CD14-positive monocyte (primary cell): ENCODE measurements around the gene MAN2B2. TPM values are rescaled to one million over a fixed set of nuclear protein-coding genes. Genes with fewer than 3 reads are reported as not detected.

Experiments
- DNase-seq, 3 donors: peaks; one replicate each; pipeline ENCODE4 v3.0.0-alpha.2; 2011 to 2022
- H2AFZ ChIP-seq: 2 replicates; pipeline ENCODE4 v1.6.0; 2012; ENCODE audit warnings: mild to moderate bottlenecking, low read depth, low read length, inconsistent platforms; ENCODE audit not compliant: insufficient read depth, poor library complexity, severe bottlenecking
- H3K27ac ChIP-seq, 2 donors: 1 replicate in 1 of 2; 2 replicates in 1 of 2; pipeline ENCODE4 v1.5.1; 2012 to 2013; ENCODE audit warnings: low read length in 2 of 2, control low read depth in 1 of 2, inconsistent platforms in 1 of 2, low read depth in 1 of 2, mild to moderate bottlenecking in 1 of 2
- H3K27me3 ChIP-seq, 2 donors: one replicate each; pipeline versions ENCODE4 v1.6.0 to v1.6.1; 2011 to 2013; ENCODE audit warnings: low read length in 2 of 2; ENCODE audit not compliant: control insufficient read depth in 2 of 2, insufficient read depth in 2 of 2
- H3K36me3 ChIP-seq, 2 donors: replicated peaks in 1 of 2; 1 replicate in 1 of 2; 2 replicates in 1 of 2; pipeline versions ENCODE4 v1.5.1 to v1.6.1; 2012 to 2013; ENCODE audit warnings: low read length in 2 of 2, control low read depth in 1 of 2, inconsistent platforms in 1 of 2, mild to moderate bottlenecking in 1 of 2; ENCODE audit not compliant: insufficient read depth in 2 of 2, control insufficient read depth in 1 of 2
- H3K4me1 ChIP-seq, 2 donors: 1 replicate in 1 of 2; 2 replicates in 1 of 2; pipeline versions ENCODE4 v1.5.1 to v1.6.1; 2012 to 2013; ENCODE audit warnings: low read length in 2 of 2, control low read depth in 1 of 2, inconsistent platforms in 1 of 2, mild to moderate bottlenecking in 1 of 2, moderate library complexity in 1 of 2; ENCODE audit not compliant: insufficient read depth in 2 of 2, control insufficient read depth in 1 of 2
- H3K4me2 ChIP-seq: replicated peaks from 2 replicates; pipeline ENCODE3; 2012; ENCODE audit warnings: low read length, moderate library complexity, mild to moderate bottlenecking; ENCODE audit not compliant: poor library complexity, severe bottlenecking; ENCODE audit errors: extremely low read depth
- H3K4me3 ChIP-seq, 3 experiments: fragments of 200-600 bp in 1 of 3; sonication (generic) in 1 of 3; replicated peaks in 1 of 3; 1 replicate in 2 of 3; 2 replicates in 1 of 3; pipeline ENCODE4 v1.5.1; 2011 to 2013; ENCODE audit warnings: low read length in 3 of 3, mild to moderate bottlenecking in 3 of 3, control low read depth in 2 of 3, low read depth in 2 of 3, inconsistent platforms in 1 of 3, moderate library complexity in 1 of 3
- H3K79me2 ChIP-seq: 2 replicates; pipeline ENCODE4 v1.6.0; 2012; ENCODE audit warnings: mild to moderate bottlenecking, control low read depth, inconsistent platforms, low read length, moderate library complexity; ENCODE audit not compliant: insufficient read depth
- H3K9ac ChIP-seq: 2 replicates; pipeline ENCODE4 v1.6.0; 2017; ENCODE audit warnings: low read length, mild to moderate bottlenecking; ENCODE audit not compliant: insufficient read depth, poor library complexity, severe bottlenecking
- H3K9me3 ChIP-seq, 2 donors: replicated peaks in 1 of 2; 1 replicate in 1 of 2; 2 replicates in 1 of 2; pipeline versions ENCODE4 v1.5.1 to v1.6.1; 2012 to 2013; ENCODE audit warnings: low read length in 2 of 2, control low read depth in 1 of 2; ENCODE audit not compliant: control insufficient read depth in 1 of 2, insufficient read depth in 1 of 2
- H4K20me1 ChIP-seq: 2 replicates; pipeline ENCODE4 v1.6.0; 2012; ENCODE audit warnings: mild to moderate bottlenecking, low read length, control low read depth, moderate library complexity; ENCODE audit not compliant: insufficient read depth
- H3K27ac Mint-ChIP-seq, 7 donors: one replicate each; pipeline ENCODE4 v1.8.0; 2020; ENCODE audit warnings: mild to moderate bottlenecking in 7 of 7, mixed read lengths in 7 of 7, moderate library complexity in 6 of 7, inconsistent platforms in 2 of 7
- H3K27me3 Mint-ChIP-seq, 3 donors: one replicate each; pipeline ENCODE4 v1.8.0; 2021 to 2022; ENCODE audit warnings: low read depth in 3 of 3, mild to moderate bottlenecking in 3 of 3, mixed read lengths in 3 of 3, moderate library complexity in 3 of 3, inconsistent platforms in 1 of 3
- H3K36me3 Mint-ChIP-seq, 2 donors: one replicate each; pipeline ENCODE4 v1.8.0; 2020; ENCODE audit warnings: mixed read lengths in 2 of 2, inconsistent platforms in 1 of 2, mild to moderate bottlenecking in 1 of 2
- H3K4me1 Mint-ChIP-seq: one replicate; pipeline ENCODE4 v1.8.0; 2020; ENCODE audit warnings: mild to moderate bottlenecking, mixed read lengths
- H3K4me3 Mint-ChIP-seq, 2 donors: one replicate each; pipeline ENCODE4 v1.8.0; 2020; ENCODE audit warnings: mild to moderate bottlenecking in 2 of 2, mixed read lengths in 2 of 2, moderate library complexity in 1 of 2
- H3K9me3 Mint-ChIP-seq, 7 donors: one replicate each; pipeline ENCODE4 v1.8.0; 2020 to 2022; ENCODE audit warnings: mixed read lengths in 7 of 7, mild to moderate bottlenecking in 6 of 7, moderate library complexity in 6 of 7, inconsistent platforms in 2 of 7
- WGBS: methylation state at CpG from one replicate; pipeline ENCODE4 v1.1.5; 2013; ENCODE audit warnings: missing lambda C conversion rate; ENCODE audit not compliant: insufficient coverage; 5-methylcytosine and 5-hydroxymethylcytosine counted together
- intact Hi-C, 2 donors: fragments of 100-400 bp; cut with micrococcal nuclease; formaldehyde crosslinking; loops; one replicate each; pipeline versions ENCODE4 v1.15.0 to v1.15.1; 2023
- polyA plus RNA-seq, 3 donors: library from polyadenylated mRNA; depleted of rRNA in 1 of 3; unstranded in 2 of 3; stranded (reverse) in 1 of 3; fragments of 300-500 nt in 2 of 3; fragments of >200 nt in 1 of 3; fragmentation: Illumina TruSeq in 2 of 3; gene quantifications; 1 replicate in 2 of 3; 2 replicates in 1 of 3; pipeline ENCODE4 v1.2.3, GENCODE V29; 2012 to 2021
- TF ChIP-seq, protein P1 (sequence below): fragments of 200-600 bp; IDR thresholded peaks from one replicate; pipeline ENCODE4 v1.8.0; 2022; ENCODE audit warnings: antibody characterized with exemption, mild to moderate bottlenecking

MAN2B2 gene
- polyA plus RNA-seq, 3 donors, result 9.6 to 28.4 (median 10.6) TPM

DNA sequence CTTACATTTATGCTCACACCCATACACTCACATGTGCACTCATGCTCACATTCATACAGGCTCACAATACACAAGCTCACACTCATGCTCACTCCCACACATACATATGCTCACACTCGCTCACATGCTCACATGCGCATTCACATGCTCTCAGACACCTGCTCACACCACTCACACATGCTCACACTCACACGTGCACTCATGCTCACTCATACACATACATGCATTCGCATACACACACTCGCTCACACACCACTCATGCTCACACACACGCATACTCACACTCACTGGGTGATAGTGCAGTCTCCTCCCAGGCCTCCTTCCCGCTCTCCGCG, 90.3 kb downstream of the MAN2B2 start:
- peaks cover 2% of the 10 kb centered on the region for H3K4me1 Mint-ChIP-seq
- Histone ChIP-seq H3K9me3 (peaks cover 0 to 7% of the 10 kb centered on the region in 2 donors), H3K9ac (no peak overlapping the region), H3K79me2 (no peaks in the 10 kb centered on the region), H4K20me1 (no peaks in the 10 kb centered on the region), H3K27me3 (peaks cover 36 to 51% of the 10 kb centered on the region in 2 donors), H3K27ac (no peak overlapping the region), H3K36me3 (no peaks in the 10 kb centered on the region), H2AFZ (no peak overlapping the region), H3K4me1 (peaks cover 3 to 8% of the 10 kb centered on the region in 2 donors), H3K4me2 (no peak overlapping the region), H3K4me3 (no peak overlapping the region)
- no peak overlapping the region for H3K4me3 Mint-ChIP-seq
- peaks cover 0 to 13% (median 4%) of the 10 kb centered on the region in 7 donors for H3K9me3 Mint-ChIP-seq
- 100% methylated on average over 6 of the region's 9 CpGs for WGBS
- no peaks in the 10 kb centered on the region for H3K36me3 Mint-ChIP-seq
- intact Hi-C loops, result no loop called here
- H3K27ac Mint-ChIP-seq, result no peak overlapping the region
- TF ChIP-seq, protein P1, sequence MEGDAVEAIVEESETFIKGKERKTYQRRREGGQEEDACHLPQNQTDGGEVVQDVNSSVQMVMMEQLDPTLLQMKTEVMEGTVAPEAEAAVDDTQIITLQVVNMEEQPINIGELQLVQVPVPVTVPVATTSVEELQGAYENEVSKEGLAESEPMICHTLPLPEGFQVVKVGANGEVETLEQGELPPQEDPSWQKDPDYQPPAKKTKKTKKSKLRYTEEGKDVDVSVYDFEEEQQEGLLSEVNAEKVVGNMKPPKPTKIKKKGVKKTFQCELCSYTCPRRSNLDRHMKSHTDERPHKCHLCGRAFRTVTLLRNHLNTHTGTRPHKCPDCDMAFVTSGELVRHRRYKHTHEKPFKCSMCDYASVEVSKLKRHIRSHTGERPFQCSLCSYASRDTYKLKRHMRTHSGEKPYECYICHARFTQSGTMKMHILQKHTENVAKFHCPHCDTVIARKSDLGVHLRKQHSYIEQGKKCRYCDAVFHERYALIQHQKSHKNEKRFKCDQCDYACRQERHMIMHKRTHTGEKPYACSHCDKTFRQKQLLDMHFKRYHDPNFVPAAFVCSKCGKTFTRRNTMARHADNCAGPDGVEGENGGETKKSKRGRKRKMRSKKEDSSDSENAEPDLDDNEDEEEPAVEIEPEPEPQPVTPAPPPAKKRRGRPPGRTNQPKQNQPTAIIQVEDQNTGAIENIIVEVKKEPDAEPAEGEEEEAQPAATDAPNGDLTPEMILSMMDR, result no peak
- H3K27me3 Mint-ChIP-seq, result peaks cover 2 to 43% (median 37%) of the 10 kb centered on the region in 3 donors
- no peak for DNase-seq

DNA sequence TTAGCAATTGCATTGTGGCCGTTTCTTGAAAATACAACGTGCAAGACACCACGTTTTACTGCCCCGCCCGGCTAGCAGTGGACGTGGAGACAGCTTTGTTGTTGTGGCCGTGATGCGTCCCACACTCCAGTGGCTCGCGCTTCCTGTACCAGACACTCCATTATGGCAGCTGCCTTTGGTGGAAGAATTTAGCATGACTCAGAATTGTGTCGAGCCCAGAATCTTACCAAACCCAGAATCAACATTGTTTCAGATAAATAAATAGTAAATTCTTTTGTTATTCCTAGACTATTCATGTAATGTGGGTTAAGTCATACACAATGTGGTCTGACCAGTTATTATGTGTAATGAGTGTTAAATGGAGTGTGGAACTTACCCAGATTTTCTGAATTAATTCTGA, 93.4 kb downstream of the MAN2B2 start:
- intact Hi-C loops, result no loop called here
- no peak for DNase-seq
- no peak overlapping the region for H3K4me3 Mint-ChIP-seq

More for the DNA sequence above, 93.4 kb downstream of the MAN2B2 start:
- Mint-ChIP-seq H3K9me3 (peaks cover 0 to 13% (median 4%) of the 10 kb centered on the region in 7 donors), H3K27ac (no peak overlapping the region), H3K36me3 (no peaks in the 10 kb centered on the region), H3K27me3 (peaks cover 2 to 15% (median 7%) of the 10 kb centered on the region in 3 donors), H3K4me1 (peaks cover 5% of the 10 kb centered on the region)
- Histone ChIP-seq H4K20me1 (no peaks in the 10 kb centered on the region), H3K79me2 (no peaks in the 10 kb centered on the region), H2AFZ (no peak overlapping the region), H3K27me3 (peaks cover 16 to 20% of the 10 kb centered on the region in 2 donors), H3K4me3 (no peak overlapping the region), H3K4me1 (peaks cover 3 to 9% of the 10 kb centered on the region in 2 donors), H3K9me3 (peaks cover 0 to 7% of the 10 kb centered on the region in 2 donors), H3K4me2 (no peak overlapping the region), H3K9ac (no peak overlapping the region), H3K27ac (no peak overlapping the region), H3K36me3 (no peaks in the 10 kb centered on the region)
- WGBS, result 95% methylated on average over 10 of the region's 11 CpGs
- TF ChIP-seq, protein P1, result no peak
